ENCODE results near the gene CCK. TPM values are rescaled to one million over a fixed set of nuclear protein-coding genes. Genes with fewer than 3 reads are reported as not detected.
A peak's percentile ranks its signal among the peaks of the same experiment; 100 is the strongest.

The CCK gene
- total RNA-seq, 1 donor from 2014 or later: not detected

GRCh38 chr3:42257007-42257406 is 9.0 kb downstream of the CCK start:
- Histone ChIP-seq H3K36me3 (no peaks in the 10 kb centered on the region), H3K4me3 (no peak overlapping the region), H3K27ac (no peak overlapping the region), H3K4me1 (no peaks in the 10 kb centered on the region), H3K9me3 (no peaks in the 10 kb centered on the region), H3K27me3 (peaks cover 5% of the 10 kb centered on the region)
- no peak for DNase-seq (ENCODE audit: low spot score in 2 of 2)
- TF ChIP-seq CTCF (IDR thresholded peaks at IDR 0.05): no peak
- intact Hi-C loops (cut with DNase I): no loop called here

- intact Hi-C loops (cut with DNase I): no loop called here
- Histone ChIP-seq H3K27me3 (peaks cover 5% of the 10 kb centered on the region), H3K4me3 (no peak overlapping the region), H3K9me3 (no peaks in the 10 kb centered on the region), H3K27ac (no peak overlapping the region), H3K36me3 (no peaks in the 10 kb centered on the region), H3K4me1 (no peaks in the 10 kb centered on the region)
- TF ChIP-seq CTCF (IDR thresholded peaks at IDR 0.05): no peak
- no peak for DNase-seq (ENCODE audit: low spot score in 2 of 2)
Measured at GRCh38 chr3:42256135-42256819, 9.7 kb downstream of the CCK start.

GRCh38 chr3:42254566-42254965 is 11.4 kb downstream of the CCK start:
- Histone ChIP-seq H3K36me3 (no peaks in the 10 kb centered on the region), H3K4me3 (no peak overlapping the region), H3K9me3 (no peaks in the 10 kb centered on the region), H3K27me3 (peaks cover 5% of the 10 kb centered on the region), H3K4me1 (no peaks in the 10 kb centered on the region), H3K27ac (no peak overlapping the region)
- no peak for DNase-seq (ENCODE audit: low spot score in 2 of 2)
- intact Hi-C loops (cut with DNase I): no loop called here
- TF ChIP-seq CTCF (IDR thresholded peaks at IDR 0.05): no peak

- Histone ChIP-seq H3K27ac (no peak overlapping the region), H3K36me3 (no peaks in the 10 kb centered on the region), H3K4me1 (no peaks in the 10 kb centered on the region), H3K4me3 (no peak overlapping the region), H3K27me3 (peaks cover 5% of the 10 kb centered on the region), H3K9me3 (no peaks in the 10 kb centered on the region)
- no peak for DNase-seq (ENCODE audit: low spot score in 2 of 2)
- TF ChIP-seq CTCF (IDR thresholded peaks at IDR 0.05): no peak
- intact Hi-C loops (cut with DNase I): no loop called here
Measured at GRCh38 chr3:42250761-42251160, 15.2 kb downstream of the CCK start.

- DNase-seq (ENCODE audit: low spot score in 2 of 2): no peak
- H3K27me3 ChIP-seq: no peaks in the 10 kb centered on the region
- H3K36me3 ChIP-seq: no peaks in the 10 kb centered on the region
- no peak overlapping the region for H3K4me3 ChIP-seq
- H3K27ac ChIP-seq: no peak overlapping the region
- H3K4me1 ChIP-seq: no peaks in the 10 kb centered on the region
- no peaks in the 10 kb centered on the region for H3K9me3 ChIP-seq
- TF ChIP-seq CTCF (IDR thresholded peaks at IDR 0.05): peak; percentile 39 to 65 (median 49)
- intact Hi-C loops (cut with DNase I): loop anchor here (5.0 kb wide), 2 partner anchors 195 to 300 kb away; no protein-coding TSS in a partner anchor
Measured at GRCh38 chr3:42247576-42248027, 18.4 kb downstream of the CCK start.
